Measurements from ENCODE around the gene TMEM30A.

The TMEM30A gene

DNA sequence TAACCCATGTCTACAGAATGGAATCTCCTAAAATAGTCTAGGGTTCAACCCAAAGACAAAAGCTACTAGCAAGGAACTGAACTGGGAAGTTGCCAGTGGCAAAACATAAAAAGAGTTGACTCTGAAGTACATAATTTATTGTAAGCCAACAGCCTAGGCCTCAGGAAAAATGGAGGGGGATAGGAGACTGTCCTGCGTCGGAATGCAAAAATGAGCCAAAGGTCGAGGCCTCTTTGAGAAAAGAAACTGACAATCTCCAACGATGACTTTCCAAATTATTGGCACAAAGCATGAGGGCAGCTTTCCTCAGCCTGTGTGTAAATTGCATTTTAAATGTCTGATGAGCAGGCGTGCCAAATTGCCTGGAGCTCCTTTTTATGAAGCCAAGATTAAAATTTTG, 80.9 kb downstream of the TMEM30A start:
- no peaks in the 10 kb centered on the region for H3K79me2 ChIP-seq (ENCODE audit: insufficient read depth, low read length)
- H3K9me3 ChIP-seq (ENCODE audit: insufficient read depth, low read depth, low read length): no peaks in the 10 kb centered on the region
- no peaks in the 10 kb centered on the region for H3F3A ChIP-seq (ENCODE audit: low read depth)
- H3K4me3 ChIP-seq (ENCODE audit: low read length, poor library complexity, severe bottlenecking): no peak overlapping the region
- H3K4me1 ChIP-seq (ENCODE audit: insufficient read depth, low read length, poor library complexity, severe bottlenecking): no peaks in the 10 kb centered on the region
- H3K4me2 ChIP-seq (ENCODE audit: low read depth, low read length, poor library complexity, severe bottlenecking): no peak overlapping the region
- no peak overlapping the region for H3K9ac ChIP-seq (ENCODE audit: low read depth, low read length, poor library complexity, severe bottlenecking)
- TF ChIP-seq EZH2phosphoT487 (IDR thresholded peaks at IDR 0.05; ENCODE audit: borderline replicate concordance): no peak
- TF ChIP-seq, protein P1, sequence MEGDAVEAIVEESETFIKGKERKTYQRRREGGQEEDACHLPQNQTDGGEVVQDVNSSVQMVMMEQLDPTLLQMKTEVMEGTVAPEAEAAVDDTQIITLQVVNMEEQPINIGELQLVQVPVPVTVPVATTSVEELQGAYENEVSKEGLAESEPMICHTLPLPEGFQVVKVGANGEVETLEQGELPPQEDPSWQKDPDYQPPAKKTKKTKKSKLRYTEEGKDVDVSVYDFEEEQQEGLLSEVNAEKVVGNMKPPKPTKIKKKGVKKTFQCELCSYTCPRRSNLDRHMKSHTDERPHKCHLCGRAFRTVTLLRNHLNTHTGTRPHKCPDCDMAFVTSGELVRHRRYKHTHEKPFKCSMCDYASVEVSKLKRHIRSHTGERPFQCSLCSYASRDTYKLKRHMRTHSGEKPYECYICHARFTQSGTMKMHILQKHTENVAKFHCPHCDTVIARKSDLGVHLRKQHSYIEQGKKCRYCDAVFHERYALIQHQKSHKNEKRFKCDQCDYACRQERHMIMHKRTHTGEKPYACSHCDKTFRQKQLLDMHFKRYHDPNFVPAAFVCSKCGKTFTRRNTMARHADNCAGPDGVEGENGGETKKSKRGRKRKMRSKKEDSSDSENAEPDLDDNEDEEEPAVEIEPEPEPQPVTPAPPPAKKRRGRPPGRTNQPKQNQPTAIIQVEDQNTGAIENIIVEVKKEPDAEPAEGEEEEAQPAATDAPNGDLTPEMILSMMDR (conservative IDR thresholded peaks at IDR 0.05; ENCODE audit: low read length): no peak
- H3K9me2 ChIP-seq (replicated peaks; ENCODE audit: low read depth, low read length): no peaks in the 10 kb centered on the region
- H3K36me3 ChIP-seq (ENCODE audit: insufficient read depth, low read length): no peaks in the 10 kb centered on the region
- 0 out of 2 replicates have a peak overlapping the region, but pooled peaks have one; percentile 39 for H2AFZ ChIP-seq (ENCODE audit: low read length)
- H4K20me1 ChIP-seq (ENCODE audit: insufficient read depth, low read length, poor library complexity, severe bottlenecking): no peaks in the 10 kb centered on the region
- H3K27me3 ChIP-seq (ENCODE audit: insufficient read depth, low read length, poor library complexity, severe bottlenecking): no peaks in the 10 kb centered on the region
